Spleen (tissue), 11 donors: ENCODE data around the gene GREB1L. TPM values are rescaled to one million over a fixed set of nuclear protein-coding genes. Genes with fewer than 3 reads are reported as not detected.

Experiments
- DNase-seq: peaks from one replicate; pipeline ENCODE4 v3.0.0-alpha.2; 2020
- H3K27ac ChIP-seq, 8 donors: fragments of 200-600 bp; sonication (generic) in 7 of 8; 1 replicate in 4 of 8; 2 replicates in 4 of 8; pipeline versions ENCODE4 v1.5.0 to v1.8.0; 2016 to 2021; ENCODE audit warnings: inconsistent platforms in 4 of 8, mild to moderate bottlenecking in 4 of 8, moderate library complexity in 1 of 8
- H3K27me3 ChIP-seq, 7 donors: fragments of 200-600 bp; sonication (generic) in 6 of 7; replicated peaks in 1 of 7; 1 replicate in 4 of 7; 2 replicates in 3 of 7; pipeline versions ENCODE4 v1.5.0 to v1.8.0; 2016 to 2021; ENCODE audit warnings: inconsistent platforms in 3 of 7, mild to moderate bottlenecking in 1 of 7
- H3K36me3 ChIP-seq, 6 donors: fragments of 200-600 bp; sonication (generic) in 5 of 6; 1 replicate in 4 of 6; 2 replicates in 2 of 6; pipeline versions ENCODE4 v1.5.0 to v1.8.0; 2016 to 2021; ENCODE audit warnings: inconsistent platforms in 2 of 6
- H3K4me1 ChIP-seq, 6 donors: fragments of 200-600 bp; sonication (generic) in 5 of 6; 1 replicate in 3 of 6; 2 replicates in 3 of 6; pipeline versions ENCODE4 v1.5.0 to v1.8.0; 2016 to 2021; ENCODE audit warnings: inconsistent platforms in 3 of 6
- H3K4me3 ChIP-seq, 8 donors: fragments of 200-600 bp; sonication (generic) in 7 of 8; 1 replicate in 4 of 8; 2 replicates in 4 of 8; pipeline versions ENCODE4 v1.5.0 to v1.8.0; 2016 to 2021; ENCODE audit warnings: inconsistent platforms in 4 of 8, mild to moderate bottlenecking in 4 of 8, moderate library complexity in 2 of 8
- H3K9me3 ChIP-seq, 8 donors: fragments of 200-600 bp; sonication (generic) in 7 of 8; 1 replicate in 4 of 8; 2 replicates in 4 of 8; pipeline versions ENCODE4 v1.5.0 to v1.8.0; 2016 to 2021; ENCODE audit warnings: inconsistent platforms in 4 of 8
- POLR2A ChIP-seq, 3 donors: fragments of 450-650 bp; IDR thresholded peaks; one replicate each; pipeline ENCODE4 v1.5.1; 2017; ENCODE audit warnings: antibody characterized with exemption in 3 of 3, mild to moderate bottlenecking in 1 of 3
- POLR2AphosphoS5 ChIP-seq, 3 donors: sonication (generic); formaldehyde crosslinking; IDR thresholded peaks; one replicate each; pipeline ENCODE4 v1.5.1; 2017; ENCODE audit warnings: antibody characterized with exemption in 3 of 3
- WGBS, 5 donors: extraction: QIAGEN DNeasy Blood & Tissue Kit in 3 of 5; methylation state at CpG; one replicate each; pipeline versions ENCODE4 v1.1.5 to v1.1.7; 2013 to 2018; 5-methylcytosine and 5-hydroxymethylcytosine counted together
- intact Hi-C: fragments of 100-400 bp; cut with DNase I; formaldehyde crosslinking; loops from one replicate; pipeline ENCODE4 v1.15.0; 2023; ENCODE audit warnings: low total_unique reads
- polyA plus RNA-seq, 3 donors: library from polyadenylated mRNA; stranded (reverse); fragments of 200-250 nt; gene quantifications; one replicate each; pipeline ENCODE4 v1.2.1, GENCODE V29; 2013
- total RNA-seq, 7 donors: library from RNA; depleted of rRNA in 3 of 7; stranded (reverse); fragments of >200 nt in 3 of 7; fragmentation: NEBNext Ultra II Directional in 4 of 7; extraction: Animal tissue kit (Norgen Biotek cat#: 25700) in 4 of 7; gene quantifications; one replicate each; pipeline versions ENCODE4 v1.1.0 to v1.2.1, GENCODE V29; 2016 to 2021
- TF ChIP-seq, protein P1 (sequence below), 11 experiments: fragments of 200-600 bp in 7 of 11; fragments of 450-650 bp in 4 of 11; sonication (generic) in 4 of 11; IDR thresholded peaks in 8 of 11; conservative IDR thresholded peaks in 3 of 11; 1 replicate in 7 of 11; 2 replicates in 4 of 11; pipeline versions ENCODE4 v1.4.0 to v1.8.0; 2016 to 2021; ENCODE audit warnings: antibody characterized with exemption in 11 of 11, inconsistent platforms in 4 of 11, mild to moderate bottlenecking in 1 of 11
- donor health status: healthy with polysubstance abuse.
- donor health status: DM: no; HTN: no; CAD: no; lungs with moderate emphysema.
- donor health status: DM: no; HTN: no; CAD: no.
- donor health status: Bipolar disorder and iron deficiency.
- donor health status: healthy.
- donor health status: DM: no; HTN: no; CAD: no.
- donor health status: DM: yes; HTN: yes; CAD: no.

The GREB1L gene
- total and polyA plus RNA-seq, 10 donors: under 0.01 to 0.79 (median 0.57) TPM

DNA sequence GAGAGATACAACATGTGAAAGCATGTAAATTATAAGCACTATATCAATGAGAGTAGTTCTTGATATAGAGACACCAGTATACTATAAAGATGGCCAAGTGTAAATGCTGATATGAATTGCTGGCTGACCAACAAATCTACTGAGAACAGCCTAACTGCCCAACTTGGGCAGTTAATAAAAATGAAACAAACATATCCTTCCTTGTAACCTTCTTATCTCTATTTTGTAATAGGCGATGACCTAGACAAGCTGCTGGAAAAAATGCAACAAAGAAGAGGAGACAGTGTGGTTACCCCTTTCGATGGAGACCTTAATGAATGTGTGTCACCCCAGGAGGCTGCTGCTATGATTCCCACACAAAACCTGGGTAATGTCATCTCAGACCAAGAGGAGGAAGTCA lies 209.8 kb downstream of the GREB1L start:
- TF ChIP-seq, protein P1, sequence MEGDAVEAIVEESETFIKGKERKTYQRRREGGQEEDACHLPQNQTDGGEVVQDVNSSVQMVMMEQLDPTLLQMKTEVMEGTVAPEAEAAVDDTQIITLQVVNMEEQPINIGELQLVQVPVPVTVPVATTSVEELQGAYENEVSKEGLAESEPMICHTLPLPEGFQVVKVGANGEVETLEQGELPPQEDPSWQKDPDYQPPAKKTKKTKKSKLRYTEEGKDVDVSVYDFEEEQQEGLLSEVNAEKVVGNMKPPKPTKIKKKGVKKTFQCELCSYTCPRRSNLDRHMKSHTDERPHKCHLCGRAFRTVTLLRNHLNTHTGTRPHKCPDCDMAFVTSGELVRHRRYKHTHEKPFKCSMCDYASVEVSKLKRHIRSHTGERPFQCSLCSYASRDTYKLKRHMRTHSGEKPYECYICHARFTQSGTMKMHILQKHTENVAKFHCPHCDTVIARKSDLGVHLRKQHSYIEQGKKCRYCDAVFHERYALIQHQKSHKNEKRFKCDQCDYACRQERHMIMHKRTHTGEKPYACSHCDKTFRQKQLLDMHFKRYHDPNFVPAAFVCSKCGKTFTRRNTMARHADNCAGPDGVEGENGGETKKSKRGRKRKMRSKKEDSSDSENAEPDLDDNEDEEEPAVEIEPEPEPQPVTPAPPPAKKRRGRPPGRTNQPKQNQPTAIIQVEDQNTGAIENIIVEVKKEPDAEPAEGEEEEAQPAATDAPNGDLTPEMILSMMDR (IDR thresholded peaks at IDR 0.05 in 8 of 11, conservative IDR thresholded peaks at IDR 0.05 in 3 of 11): no peak
- no peak for TF ChIP-seq POLR2AphosphoS5 (IDR thresholded peaks at IDR 0.05)
- TF ChIP-seq POLR2A (IDR thresholded peaks at IDR 0.05): no peak
- intact Hi-C loops: no loop called here
- Histone ChIP-seq H3K36me3 (no peaks in the 10 kb centered on the region), H3K4me1 (no peaks in the 10 kb centered on the region), H3K27ac (no peak overlapping the region), H3K4me3 (no peak overlapping the region), H3K9me3 (no peaks in the 10 kb centered on the region), H3K27me3 (no peaks in the 10 kb centered on the region)
- no peak for DNase-seq
- 62 to 85% (median 77%) methylated on average over 2 of the region's 2 CpGs for WGBS, 5 donors

- Histone ChIP-seq H3K27me3 (no peaks in the 10 kb centered on the region), H3K4me1 (no peaks in the 10 kb centered on the region), H3K27ac (no peak overlapping the region), H3K4me3 (no peak overlapping the region), H3K36me3 (no peaks in the 10 kb centered on the region), H3K9me3 (no peaks in the 10 kb centered on the region)
- intact Hi-C loops: no loop called here
- WGBS, 5 donors: 55 to 83% (median 79%) methylated on average over 2 of the region's 2 CpGs
- DNase-seq: no peak
- TF ChIP-seq, protein P1 (IDR thresholded peaks at IDR 0.05 in 8 of 11, conservative IDR thresholded peaks at IDR 0.05 in 3 of 11): no peak
- TF ChIP-seq POLR2A (IDR thresholded peaks at IDR 0.05): no peak
- no peak for TF ChIP-seq POLR2AphosphoS5 (IDR thresholded peaks at IDR 0.05)
Measured at GRCh38 chr18:21452276-21452780, 210.3 kb downstream of the GREB1L start.

DNA sequence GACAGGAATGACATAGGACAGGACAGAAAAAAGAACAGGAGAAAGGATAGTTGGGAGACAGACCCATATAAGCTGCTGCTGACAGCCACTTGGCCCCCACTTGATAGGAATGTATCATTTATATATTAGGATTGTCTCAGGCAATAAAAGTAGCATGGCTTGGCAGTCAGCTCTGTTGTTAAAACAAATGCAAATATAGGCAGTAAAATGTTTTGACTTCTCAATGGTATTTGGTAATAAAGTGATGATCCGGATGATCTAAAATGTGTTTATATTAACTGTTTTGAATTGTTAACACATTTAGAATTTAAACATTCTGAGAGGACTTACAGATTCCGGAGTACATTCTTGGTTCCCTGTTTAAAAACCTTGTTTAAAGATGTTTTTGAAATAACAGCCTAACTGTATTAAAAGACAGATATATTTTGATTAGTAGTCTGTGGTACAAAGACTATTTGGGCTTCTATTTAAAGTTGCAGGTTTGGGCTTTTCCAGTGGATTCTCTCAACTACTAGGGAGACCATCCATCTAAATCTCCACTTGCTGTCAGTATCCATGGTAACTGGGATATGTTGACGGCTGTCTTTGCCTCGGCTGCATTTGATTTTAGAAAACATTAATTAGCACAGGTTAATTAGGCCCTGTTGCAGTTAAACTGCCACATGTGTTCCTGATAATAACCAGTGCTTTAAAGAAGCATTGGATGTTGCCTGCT lies 210.9 kb downstream of the GREB1L start:
- H3K36me3 ChIP-seq: no peaks in the 10 kb centered on the region
- H3K4me3 ChIP-seq: no peak overlapping the region
- 78 to 89% (median 85%) methylated on average over 4 of the region's 4 CpGs for WGBS, 5 donors
- intact Hi-C loops: no loop called here
- no peak for DNase-seq
- no peaks in the 10 kb centered on the region for H3K4me1 ChIP-seq
- TF ChIP-seq, protein P1 (IDR thresholded peaks at IDR 0.05 in 8 of 11, conservative IDR thresholded peaks at IDR 0.05 in 3 of 11): no peak
- H3K27ac ChIP-seq: no peak overlapping the region
- H3K27me3 ChIP-seq: no peaks in the 10 kb centered on the region
- no peaks in the 10 kb centered on the region for H3K9me3 ChIP-seq

DNA sequence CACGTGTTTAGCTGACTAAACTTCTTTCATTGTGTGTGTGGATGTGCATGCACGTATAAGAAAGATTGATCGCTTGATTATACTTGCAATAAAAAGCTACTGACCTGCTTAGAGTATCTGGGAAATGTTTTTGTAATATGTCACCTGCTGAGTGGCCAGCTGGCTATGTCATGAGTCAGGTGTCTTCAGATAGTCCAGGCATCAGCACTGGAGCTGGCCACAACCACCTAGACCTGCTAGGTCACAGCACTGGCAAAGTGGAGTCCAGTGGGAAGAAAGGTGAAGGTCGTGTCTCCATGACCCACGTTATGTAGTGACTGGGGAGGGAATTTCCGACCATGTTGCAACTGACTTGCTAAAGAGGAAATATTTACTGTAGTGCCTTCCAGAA lies 211.5 kb downstream of the GREB1L start:
- Histone ChIP-seq H3K27me3 (no peaks in the 10 kb centered on the region), H3K9me3 (no peaks in the 10 kb centered on the region), H3K4me3 (no peak overlapping the region), H3K4me1 (no peaks in the 10 kb centered on the region), H3K36me3 (no peaks in the 10 kb centered on the region), H3K27ac (no peak overlapping the region)
- TF ChIP-seq POLR2AphosphoS5 (IDR thresholded peaks at IDR 0.05) (no peak), POLR2A (IDR thresholded peaks at IDR 0.05) (no peak)
- TF ChIP-seq, protein P1 (IDR thresholded peaks at IDR 0.05 in 8 of 11, conservative IDR thresholded peaks at IDR 0.05 in 3 of 11): no peak
- 61 to 82% (median 64%) methylated on average over 6 of the region's 6 CpGs for WGBS, 5 donors
- DNase-seq: no peak
- intact Hi-C loops: no loop called here
